ENCODE measurements around the gene DNAJC22. TPM values are rescaled to one million over a fixed set of nuclear protein-coding genes. Genes with fewer than 3 reads are reported as not detected.
A peak's percentile ranks its signal among the peaks of the same experiment; 100 is the strongest.
"Not testable (repeated sequence)": the region's sequence is repeated elsewhere in the genome, so short reads cannot be mapped to it uniquely, and the experiment has no call there.

Gene DNAJC22
- total RNA-seq, 1 donor from 2014 or later = 0.10 TPM

DNA sequence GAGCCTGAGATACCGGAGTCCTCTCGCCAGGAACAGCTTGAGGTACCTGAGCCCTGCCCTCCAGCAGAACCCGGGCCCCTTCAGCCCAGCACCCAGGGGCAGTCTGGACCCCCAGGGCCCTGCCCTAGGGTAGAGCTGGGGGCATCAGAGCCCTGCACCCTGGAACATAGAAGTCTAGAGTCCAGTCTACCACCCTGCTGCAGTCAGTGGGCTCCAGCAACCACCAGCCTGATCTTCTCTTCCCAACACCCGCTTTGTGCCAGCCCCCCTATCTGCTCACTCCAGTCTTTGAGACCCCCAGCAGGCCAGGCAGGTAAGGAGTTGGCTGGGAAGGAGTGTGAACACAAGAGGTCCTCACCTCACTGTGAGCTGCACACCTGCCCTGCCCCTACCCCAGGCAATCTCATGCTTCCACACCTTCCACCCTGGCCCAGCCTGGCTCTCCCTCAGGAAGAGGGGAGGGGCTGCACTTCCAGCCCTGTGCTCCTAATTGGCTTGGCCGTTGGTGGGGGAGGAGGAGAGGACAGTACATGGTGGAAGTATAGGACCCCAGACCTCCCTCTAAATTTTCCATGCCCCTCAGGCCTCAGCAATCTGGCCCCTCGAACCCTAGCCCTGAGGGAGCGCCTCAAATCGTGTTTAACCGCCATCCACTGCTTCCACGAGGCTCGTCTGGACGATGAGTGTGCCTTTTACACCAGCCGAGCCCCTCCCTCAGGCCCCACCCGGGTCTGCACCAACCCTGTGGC lies 15.9 kb upstream of the DNAJC22 start:
- ATAC-seq (no peak), DNase-seq (no peak)
- intact Hi-C loops (cut with micrococcal nuclease) = no loop called here

DNA sequence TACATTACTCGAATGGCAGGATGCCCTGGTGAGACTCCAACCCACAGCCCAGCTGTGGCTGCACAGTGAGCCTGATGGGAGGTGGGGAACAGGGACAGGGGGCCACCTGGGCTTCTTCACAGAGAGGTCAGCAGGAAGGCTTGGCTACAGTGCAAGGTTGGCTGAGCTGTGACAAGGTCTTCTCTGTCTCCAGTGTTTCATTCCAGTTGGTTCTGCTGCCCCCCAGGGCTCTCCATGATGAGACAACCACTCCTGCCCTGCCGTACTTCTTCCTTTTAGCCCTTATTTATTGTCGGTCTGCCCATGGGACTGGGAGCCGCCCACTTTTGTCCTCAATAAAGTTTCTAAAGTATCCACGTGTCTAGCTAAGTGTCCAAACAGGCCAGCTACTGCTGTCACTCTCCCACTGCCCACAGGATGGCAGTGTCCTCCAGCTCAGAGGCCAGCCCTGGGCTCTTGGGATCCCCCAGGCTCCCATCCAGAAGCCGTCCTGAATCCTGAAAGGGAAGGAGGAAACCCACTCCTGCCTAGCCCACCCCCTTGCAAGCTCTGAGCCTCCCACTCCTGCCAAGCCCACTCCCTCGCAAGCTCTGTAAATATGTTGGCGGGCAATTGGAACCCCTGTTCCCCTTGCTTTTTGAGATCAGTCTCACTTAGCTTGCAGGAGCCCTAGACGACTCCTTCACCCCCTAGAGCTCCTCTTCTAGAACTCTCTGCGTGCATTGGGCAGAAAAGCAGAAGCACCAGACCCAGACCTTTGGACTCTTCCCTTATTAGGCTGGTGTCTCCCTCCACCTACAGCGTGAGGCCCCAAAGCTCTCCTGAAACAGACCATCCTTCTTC lies 15.1 kb upstream of the DNAJC22 start:
- DNase-seq (peak; percentile 72), ATAC-seq (peak; percentile 90)
- intact Hi-C loops (cut with micrococcal nuclease) = no loop called here

DNA sequence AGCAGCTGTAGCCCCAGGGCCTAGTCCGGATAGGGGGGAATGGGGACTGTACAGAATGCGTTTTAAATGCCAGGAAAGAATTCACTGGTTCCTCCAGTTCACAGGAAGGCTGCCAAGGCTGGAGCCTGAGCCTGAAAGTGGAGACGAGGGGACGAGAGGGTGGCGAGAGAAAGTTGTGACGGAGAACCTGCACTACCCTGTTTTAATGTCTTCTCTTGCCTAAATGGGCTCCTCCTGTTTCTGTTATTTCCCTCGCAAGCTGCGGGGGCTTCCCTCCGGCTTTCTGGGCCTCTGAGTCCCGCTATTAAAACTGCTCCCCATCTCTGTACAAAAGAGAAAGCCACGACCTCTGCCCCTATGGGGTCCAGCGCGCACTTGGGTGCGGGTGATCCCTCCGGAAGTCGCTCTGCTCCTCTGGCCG lies 14.2 kb upstream of the DNAJC22 start:
- intact Hi-C loops (cut with micrococcal nuclease) = no loop called here

DNA sequence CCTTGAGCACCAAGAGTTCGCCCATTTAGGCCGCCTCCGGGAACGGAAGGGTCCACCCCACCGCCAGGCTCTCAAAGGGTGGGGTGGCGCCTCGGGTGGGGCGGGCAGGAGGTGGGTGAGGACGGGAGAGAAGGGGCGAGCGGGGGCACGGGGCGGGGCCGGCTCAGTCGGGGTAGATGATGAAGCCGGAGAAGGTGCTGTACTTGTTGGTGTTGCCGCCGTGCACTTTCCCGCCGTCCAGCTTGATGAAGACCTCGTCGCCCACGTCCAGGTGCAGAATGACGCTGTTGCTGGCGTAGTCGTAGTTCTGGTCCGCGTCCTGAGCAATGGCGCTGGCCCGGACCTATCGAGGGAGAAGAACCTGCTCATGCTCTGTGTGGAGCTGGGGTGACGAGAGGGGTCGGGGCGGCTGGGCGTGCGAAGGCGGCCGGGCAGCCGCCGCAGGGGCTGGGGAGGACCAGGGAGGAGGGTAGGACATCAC lies 13.8 kb upstream of the DNAJC22 start:
- intact Hi-C loops (cut with micrococcal nuclease) = no loop called here
- DNase-seq (no peak), ATAC-seq (no peak)

More for the DNA sequence above, 14.2 kb upstream of the DNAJC22 start:
- DNase-seq (no peak), ATAC-seq (no peak)

DNA sequence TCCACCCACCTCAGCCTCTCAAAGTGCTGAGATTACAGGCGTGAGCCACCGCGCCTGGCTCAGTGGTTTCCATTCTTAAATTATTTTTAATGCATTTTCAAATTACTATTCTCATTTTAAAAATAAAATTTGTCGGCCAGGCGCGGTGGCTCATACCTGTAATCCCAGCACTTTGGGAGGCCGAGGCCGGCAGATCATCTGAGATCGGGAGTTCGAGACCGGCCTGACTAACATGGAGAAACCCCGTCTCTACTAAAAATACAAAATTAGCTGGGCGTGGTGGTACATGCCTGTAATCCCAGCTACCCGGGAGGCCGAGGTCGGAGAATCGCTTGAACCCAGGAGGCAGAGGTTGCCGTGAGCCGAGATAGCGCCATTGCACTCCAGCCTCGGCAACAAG lies 12.9 kb upstream of the DNAJC22 start:
- ATAC-seq; intact Hi-C loops (cut with micrococcal nuclease); DNase-seq: not testable (repeated sequence)

DNA sequence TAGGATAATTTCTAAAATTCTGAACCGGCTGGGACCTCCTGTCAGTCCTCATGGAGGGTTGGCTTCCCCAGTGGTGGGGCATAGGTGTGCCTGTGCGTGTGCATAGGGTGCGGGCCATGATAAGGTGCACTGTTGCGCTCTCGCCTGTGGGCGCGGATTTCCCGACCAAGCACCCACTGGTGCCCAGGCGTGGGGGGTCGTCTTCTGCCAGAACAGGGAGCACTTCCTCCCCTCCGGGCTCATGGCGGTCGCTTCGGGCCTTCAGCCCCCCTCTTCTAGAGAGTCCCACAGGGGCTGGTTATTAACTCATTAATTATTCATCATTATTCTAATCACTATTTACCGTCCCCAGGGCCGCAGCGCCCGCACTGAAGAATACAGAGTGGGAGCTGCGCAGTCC lies 12.5 kb upstream of the DNAJC22 start:
- ATAC-seq (no peak), DNase-seq (no peak)
- intact Hi-C loops (cut with micrococcal nuclease) = no loop called here

DNA sequence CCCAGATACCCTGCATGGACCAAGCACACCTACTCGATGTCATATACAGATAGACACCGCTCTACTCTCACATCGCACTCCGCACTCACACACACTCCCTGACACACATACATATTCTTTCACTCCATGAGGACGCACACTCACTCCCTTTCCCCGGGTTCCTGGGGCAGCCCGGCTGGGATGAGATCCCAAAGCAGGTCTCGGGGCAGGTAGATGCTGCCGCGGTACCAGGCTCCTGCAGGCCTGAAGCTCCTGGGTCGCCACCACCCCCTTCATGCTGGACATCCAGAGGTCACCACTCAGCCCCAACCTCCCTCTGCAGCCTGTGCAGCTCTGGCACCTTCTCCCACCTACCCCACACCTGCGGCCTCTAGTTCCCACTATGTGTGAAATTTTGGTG lies 12.0 kb upstream of the DNAJC22 start:
- ATAC-seq (no peak), DNase-seq (no peak)
- intact Hi-C loops (cut with micrococcal nuclease) = no loop called here

DNA sequence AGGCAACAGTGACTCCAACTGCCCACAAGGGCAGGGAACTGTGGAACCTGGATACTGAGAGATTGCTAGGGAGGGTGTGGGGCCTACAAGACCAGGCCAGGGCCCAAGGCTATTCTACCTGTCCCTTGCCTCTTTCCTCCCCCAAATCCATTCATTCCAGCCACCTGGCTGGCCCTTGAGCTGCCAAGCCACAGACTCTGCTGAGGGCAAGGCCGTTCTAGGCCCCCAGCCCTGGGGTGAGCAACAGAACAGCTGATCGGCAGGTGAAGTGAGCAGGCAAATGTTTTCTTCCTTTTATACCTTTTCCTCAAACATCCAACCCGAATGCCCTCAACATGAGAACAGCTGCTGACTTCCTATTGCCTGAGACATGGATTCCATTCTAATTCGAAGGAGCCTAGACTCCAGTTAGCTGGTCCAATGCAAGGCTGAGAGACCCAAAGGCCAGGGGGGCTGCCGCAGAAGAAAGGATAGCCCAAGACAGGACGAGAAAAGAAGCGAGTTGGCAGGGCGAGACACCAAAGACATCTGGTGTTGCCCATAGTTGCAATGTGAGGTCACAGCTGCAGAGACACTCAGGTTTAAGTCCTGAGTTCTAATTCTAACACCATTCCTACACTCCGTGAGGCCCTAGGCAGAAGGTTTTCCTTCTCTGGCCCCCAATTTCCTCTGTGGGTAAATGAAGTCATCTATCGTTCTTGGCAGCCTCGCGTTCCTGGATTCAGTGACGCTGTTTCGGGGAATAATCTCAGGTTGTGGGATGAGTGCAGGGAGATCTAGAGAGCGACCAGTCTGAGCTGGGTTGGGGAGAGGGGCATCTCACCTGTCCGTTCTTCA lies 11.4 kb upstream of the DNAJC22 start:
- ATAC-seq (no peak), DNase-seq (no peak)
- intact Hi-C loops (cut with micrococcal nuclease) = no loop called here

DNA sequence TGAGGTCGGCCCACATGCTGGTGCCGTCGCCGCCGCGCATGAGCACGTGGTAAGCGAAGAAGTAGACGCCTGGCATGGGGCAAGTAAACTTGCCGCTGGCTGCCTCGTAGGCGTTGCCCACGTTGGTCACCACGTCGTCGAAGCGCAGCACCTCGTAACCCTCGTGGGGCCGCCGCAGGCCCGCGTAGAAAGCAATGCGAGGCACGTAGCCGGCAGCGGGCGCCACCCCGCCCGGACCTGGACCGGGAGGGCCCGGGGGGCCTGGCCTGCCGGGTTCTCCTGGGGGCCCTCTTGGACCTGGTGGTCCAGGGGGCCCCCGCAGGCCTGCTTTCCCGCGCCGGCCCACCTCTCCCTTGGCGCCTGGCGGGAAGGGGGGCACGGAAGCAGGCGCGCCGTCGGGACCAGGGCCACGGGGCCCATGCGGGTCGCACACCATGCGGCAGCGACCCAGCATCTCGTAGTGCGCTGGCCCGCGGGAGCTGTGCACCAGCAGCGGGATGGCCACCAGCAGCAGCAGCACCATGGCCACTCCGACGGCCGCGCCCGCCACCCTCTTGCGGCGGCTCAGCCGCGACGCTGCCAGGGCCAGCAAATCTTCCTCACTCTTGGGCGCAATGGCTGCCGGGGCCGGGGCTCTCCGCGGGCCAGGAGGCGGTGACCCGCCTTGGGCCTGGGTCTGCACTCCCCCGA lies 10.6 kb upstream of the DNAJC22 start:
- DNase-seq = no peak
- intact Hi-C loops (cut with micrococcal nuclease) = no loop called here
- ATAC-seq = no peak

DNA sequence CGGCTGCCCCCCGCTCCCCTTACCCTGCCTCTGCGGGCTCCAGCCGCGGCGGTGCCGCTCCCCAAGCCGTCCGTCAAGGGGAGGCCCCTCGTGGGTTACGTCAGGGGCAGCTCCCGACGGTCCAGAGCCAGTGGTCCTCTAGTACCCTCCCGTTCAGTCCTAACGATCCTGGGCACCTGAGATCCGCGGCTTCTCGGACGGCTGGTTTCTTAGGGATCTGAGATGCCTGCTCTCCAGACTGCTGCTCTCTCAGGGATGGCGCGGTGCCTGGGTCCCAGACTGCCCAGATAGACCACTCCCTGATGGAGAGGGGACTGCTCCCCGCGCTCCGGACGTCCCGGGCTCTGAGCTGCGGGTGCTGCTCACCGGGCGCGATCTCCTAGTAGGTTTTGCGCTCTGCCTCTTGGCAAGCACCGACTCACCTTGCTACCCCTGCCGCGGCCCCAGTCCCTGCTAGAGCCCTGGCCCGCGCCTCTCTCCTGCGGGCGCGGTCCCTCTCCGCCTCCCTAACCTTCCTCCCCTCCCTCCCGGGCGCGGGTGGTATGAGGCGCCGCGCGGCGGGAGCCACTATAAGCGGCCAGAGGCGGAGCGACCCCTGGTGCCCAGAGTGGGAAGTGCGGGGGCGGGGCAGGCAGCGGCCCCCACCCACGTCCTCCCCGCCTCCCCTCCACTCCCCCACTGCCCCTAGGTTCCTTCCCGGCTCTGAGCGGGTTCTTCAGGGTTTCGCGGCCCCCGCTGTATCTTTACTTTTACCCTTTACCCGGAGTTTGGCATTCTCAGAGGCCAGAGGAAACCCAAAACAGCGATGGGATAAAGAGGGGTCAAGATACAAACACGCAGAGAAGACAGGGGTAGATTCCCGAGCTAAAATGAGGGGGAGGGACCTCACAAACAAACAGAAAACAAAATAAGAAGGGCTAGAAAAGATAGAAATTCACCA lies 9.8 kb upstream of the DNAJC22 start, which contains the start of gene C1QL4:
TSS of gene C1QL4 (minus strand) at position 544 of the 940 bp plus-strand sequence. CDS start 711 bp downstream, outside the sequence.
- intact Hi-C loops (cut with micrococcal nuclease) = no loop called here
- ATAC-seq = peak; percentile 90

DNA sequence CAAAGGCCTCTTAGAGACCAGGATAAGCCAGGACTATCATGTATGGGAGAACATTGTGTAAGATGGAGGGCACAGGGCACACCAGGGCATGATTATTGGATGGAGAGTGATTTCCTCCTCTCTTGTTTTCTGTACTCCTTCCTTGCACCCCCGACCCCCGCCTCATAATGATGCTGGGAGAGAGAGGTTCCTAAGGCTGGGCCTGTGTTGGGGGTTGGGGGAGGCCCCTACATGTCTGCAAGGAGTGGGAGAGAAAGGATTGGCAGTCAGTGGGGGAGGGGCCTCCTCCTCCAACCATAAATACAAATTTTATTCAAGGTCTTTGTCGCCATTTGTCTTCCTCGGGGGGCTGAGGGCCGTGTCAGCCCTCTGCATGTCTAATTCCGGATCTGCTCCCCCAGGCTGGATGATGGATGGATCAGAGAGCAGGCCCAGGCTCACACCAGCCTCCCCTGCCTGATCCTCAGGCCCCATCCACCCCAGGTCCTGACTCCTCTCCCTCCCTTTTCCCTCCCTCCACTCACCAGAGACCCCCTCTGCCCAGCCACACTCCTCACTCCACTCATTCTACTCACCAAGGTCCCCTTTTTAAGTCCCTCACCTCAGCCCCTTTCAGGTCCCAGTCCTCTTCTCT lies 7.7 kb upstream of the DNAJC22 start:
- intact Hi-C loops (cut with micrococcal nuclease) = no loop called here
- no peak for DNase-seq
- no peak for ATAC-seq

More for the DNA sequence above, 9.8 kb upstream of the DNAJC22 start, which contains the start of gene C1QL4:
- DNase-seq = peak; percentile 90

DNA sequence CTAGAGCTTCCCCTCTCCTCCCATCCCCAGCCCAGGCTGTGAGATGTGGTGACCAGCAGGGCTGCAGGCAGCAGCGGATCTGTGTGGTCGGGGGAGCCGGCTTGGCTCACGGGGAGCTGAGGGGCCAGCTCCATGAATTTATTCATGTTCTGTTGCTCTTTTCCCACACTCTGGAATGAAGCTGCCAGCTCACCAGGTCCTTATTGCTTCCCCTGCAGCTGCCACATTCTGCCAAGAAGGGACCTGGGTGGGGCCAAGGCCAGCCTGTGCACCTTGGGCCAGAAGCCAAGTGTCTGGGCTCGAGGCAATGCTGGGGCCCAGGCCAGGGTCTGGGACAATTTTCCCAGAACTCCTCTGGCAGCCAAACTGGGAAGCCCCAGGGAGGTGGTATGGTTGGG lies 7.2 kb upstream of the DNAJC22 start:
- intact Hi-C loops (cut with micrococcal nuclease) = no loop called here
- DNase-seq = no peak
- no peak for ATAC-seq

DNA sequence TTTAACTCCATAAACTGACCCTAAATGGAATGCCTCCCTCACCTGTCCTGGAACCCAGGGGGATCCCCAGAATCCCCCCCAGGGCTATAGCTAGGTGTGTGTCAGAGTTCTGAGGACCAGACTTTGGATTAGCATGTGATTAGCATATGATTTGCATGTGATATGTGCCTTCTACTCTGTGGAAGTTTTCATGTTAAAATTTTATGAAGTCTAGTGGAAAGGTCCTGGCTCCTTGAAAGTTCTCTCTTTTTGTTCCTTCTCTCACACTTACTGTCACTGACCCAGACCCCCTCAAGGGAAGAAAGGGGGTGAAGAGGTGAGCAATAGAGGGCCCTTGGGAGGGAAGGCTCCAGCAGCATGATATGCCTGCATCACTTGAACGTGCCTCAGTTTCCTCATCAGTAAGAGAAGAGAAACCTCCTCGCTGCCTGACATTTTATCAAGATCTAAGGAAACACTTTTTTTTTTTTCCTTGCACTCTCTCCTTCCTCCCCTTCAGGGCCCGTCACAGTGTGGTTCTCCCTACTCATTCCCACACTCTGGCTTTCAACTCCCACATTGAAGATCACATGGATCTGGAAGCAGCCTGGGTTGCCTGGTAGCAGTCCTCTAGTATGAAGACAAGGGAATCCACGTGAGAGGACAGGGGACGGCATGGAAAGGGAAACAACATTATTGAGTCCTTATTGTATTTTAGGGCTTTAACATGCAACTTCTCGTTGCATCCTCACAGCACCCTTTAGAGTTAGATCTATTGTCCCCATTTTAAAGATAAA lies 6.4 kb upstream of the DNAJC22 start:
- DNase-seq (no peak), ATAC-seq (no peak)
- intact Hi-C loops (cut with micrococcal nuclease) = no loop called here

DNA sequence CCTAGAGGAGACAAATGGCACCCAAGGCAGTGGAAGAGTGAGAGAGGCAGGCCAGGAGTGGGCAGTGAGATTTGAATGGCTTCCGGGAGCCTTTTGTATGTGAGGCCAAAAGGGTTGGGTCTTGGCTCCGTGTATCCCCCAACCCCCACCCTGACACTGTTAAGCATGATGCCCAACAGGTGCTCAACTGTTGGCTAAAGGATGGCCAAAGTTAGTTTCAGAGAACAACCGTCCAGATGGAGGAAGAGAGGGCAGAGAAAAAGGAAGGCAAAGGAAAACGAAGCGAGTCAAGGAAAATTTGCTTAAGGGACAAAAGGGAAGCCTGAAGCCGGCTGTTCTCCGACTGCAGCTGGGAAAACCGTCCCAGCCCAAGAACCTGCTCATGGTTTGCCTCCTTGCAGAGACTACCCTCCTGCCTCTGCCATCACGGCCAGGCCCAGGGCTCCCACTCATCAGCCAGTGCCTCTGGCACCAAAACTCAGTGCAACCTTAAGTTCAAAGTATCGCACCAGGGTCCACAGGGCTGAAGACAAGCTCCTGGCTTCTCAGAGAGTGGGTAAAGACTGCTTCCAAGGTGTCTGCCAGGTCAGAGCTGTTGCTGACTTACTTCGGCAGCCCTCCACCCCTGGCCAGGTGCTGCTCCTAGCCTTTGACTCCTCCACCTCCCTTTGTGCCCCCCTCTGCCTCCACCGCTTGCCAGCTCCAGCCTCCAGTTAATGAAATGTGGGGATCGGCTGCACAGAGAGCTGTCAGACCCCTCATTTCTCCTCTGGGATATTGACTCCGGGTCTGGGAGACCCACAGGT lies 5.5 kb upstream of the DNAJC22 start:
- intact Hi-C loops (cut with micrococcal nuclease) = no loop called here
- DNase-seq (no peak), ATAC-seq (no peak)

DNA sequence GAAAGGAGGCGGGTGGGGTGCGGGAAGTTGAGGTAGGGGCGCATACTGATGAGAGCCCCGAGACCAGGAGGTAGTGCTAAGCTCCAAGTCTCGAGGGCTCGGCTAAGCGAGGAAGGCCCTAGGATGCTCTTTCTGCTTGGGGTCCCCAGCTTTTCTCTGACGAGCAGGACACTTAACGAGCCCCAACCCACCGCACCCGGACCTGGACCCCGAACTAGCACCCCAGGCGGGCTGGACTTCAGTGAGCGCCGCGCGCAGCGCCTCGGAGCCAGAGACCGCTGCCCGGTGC lies 5.0 kb upstream of the DNAJC22 start:
- ATAC-seq = no peak
- intact Hi-C loops (cut with micrococcal nuclease) = no loop called here
- DNase-seq = no peak
